Tibial nerve (tissue), 4 donors: ENCODE measurements around the gene UBE2D2. TPM values are rescaled to one million over a fixed set of nuclear protein-coding genes. Genes with fewer than 3 reads are reported as not detected.

Source experiments
- DNase-seq, 2 donors: peaks; one replicate each; pipeline ENCODE4 v3.0.0-alpha.2; 2019; ENCODE audit warnings: low spot score in 2 of 2
- H3K27ac ChIP-seq, 4 donors: fragments of 200-600 bp; sonication (generic) in 3 of 4; one replicate each; pipeline ENCODE4 v1.5.1; 2017 to 2019; ENCODE audit warnings: mild to moderate bottlenecking in 1 of 4
- H3K27me3 ChIP-seq, 2 donors: fragments of 200-600 bp; sonication (generic) in 1 of 2; one replicate each; pipeline versions ENCODE4 v1.5.1 to v1.6.0; 2017 to 2019
- H3K36me3 ChIP-seq, 3 donors: fragments of 200-600 bp; sonication (generic); one replicate each; pipeline ENCODE4 v1.5.1; 2018 to 2019
- H3K4me1 ChIP-seq, 4 donors: fragments of 200-600 bp; sonication (generic) in 3 of 4; one replicate each; pipeline ENCODE4 v1.5.1; 2017 to 2019
- H3K4me3 ChIP-seq, 4 donors: fragments of 200-600 bp; sonication (generic) in 3 of 4; one replicate each; pipeline ENCODE4 v1.5.1; 2017 to 2019; ENCODE audit warnings: mild to moderate bottlenecking in 1 of 4, moderate library complexity in 1 of 4
- H3K9me3 ChIP-seq, 4 donors: fragments of 200-600 bp; sonication (generic) in 3 of 4; one replicate each; pipeline ENCODE4 v1.5.1; 2017 to 2019
- EP300 ChIP-seq, 2 donors: sonication (generic); formaldehyde crosslinking; IDR thresholded peaks; one replicate each; pipeline ENCODE4 v1.6.1; 2017; ENCODE audit warnings: antibody characterized with exemption in 2 of 2, mild to moderate bottlenecking in 1 of 2
- POLR2A ChIP-seq, 2 donors: fragments of 450-650 bp; IDR thresholded peaks; one replicate each; pipeline ENCODE4 v1.6.1; 2017; ENCODE audit warnings: antibody characterized with exemption in 2 of 2, mild to moderate bottlenecking in 2 of 2, moderate library complexity in 2 of 2
- WGBS, 2 donors: methylation state at CpG; one replicate each; pipeline ENCODE4 v1.1.5; 2018; 5-methylcytosine and 5-hydroxymethylcytosine counted together
- total RNA-seq, 4 donors: library from RNA; depleted of rRNA; stranded (reverse); fragments of >200 nt; gene quantifications; one replicate each; pipeline ENCODE4 v1.1.0, GENCODE V29; 2016
- TF ChIP-seq, protein P1 (sequence below), 5 experiments: fragments of 200-600 bp in 3 of 5; fragments of 450-650 bp in 2 of 5; sonication (generic) in 3 of 5; IDR thresholded peaks; one replicate each; pipeline ENCODE4 v1.5.1; 2016 to 2019; ENCODE audit warnings: antibody characterized with exemption in 5 of 5, mild to moderate bottlenecking in 3 of 5, moderate library complexity in 2 of 5

Gene UBE2D2
- total RNA-seq, 4 donors from 2014 or later, result 85.9 to 118 (median 99.7) TPM

DNA sequence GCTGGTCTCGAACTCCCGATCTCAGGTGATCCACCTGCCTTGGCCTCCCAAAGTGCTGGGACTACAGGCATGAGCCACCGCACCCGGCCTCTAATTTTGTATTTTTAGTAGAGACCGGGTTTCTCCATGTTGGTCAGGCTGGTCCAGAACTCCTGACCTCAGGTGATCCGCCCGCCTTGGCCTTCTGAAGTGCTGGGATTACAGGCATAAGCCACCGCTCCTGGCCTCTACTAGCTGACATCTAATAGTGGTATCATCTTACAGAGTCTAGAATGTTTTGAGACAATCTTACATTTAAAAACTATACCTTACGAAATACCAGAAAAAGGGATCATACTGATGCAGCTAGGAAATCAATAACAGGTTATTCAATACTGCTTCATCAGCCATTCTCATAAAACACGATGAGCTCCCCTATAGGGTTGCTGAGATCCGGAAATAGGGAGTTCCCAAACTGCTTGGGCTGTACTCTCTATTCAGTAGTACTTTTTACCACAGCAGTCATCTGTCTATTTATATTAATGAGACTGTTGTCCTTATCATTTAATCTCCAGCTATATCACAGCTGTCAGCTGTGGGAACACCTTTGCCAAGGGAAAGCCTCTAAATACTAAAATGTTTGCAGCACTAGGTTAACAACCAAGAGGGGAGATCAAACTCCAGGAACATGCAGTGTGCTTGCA, 8.1 kb upstream of the UBE2D2 start:
- H3K4me1 ChIP-seq, result no peaks in the 10 kb centered on the region
- DNase-seq, result no peak
- H3K27me3 ChIP-seq, result no peaks in the 10 kb centered on the region
- no peak overlapping the region for H3K4me3 ChIP-seq
- H3K36me3 ChIP-seq, result no peaks in the 10 kb centered on the region
- H3K27ac ChIP-seq, result no peak overlapping the region
- TF ChIP-seq EP300 (IDR thresholded peaks at IDR 0.05) (no peak), POLR2A (IDR thresholded peaks at IDR 0.05) (no peak)
- TF ChIP-seq, protein P1, sequence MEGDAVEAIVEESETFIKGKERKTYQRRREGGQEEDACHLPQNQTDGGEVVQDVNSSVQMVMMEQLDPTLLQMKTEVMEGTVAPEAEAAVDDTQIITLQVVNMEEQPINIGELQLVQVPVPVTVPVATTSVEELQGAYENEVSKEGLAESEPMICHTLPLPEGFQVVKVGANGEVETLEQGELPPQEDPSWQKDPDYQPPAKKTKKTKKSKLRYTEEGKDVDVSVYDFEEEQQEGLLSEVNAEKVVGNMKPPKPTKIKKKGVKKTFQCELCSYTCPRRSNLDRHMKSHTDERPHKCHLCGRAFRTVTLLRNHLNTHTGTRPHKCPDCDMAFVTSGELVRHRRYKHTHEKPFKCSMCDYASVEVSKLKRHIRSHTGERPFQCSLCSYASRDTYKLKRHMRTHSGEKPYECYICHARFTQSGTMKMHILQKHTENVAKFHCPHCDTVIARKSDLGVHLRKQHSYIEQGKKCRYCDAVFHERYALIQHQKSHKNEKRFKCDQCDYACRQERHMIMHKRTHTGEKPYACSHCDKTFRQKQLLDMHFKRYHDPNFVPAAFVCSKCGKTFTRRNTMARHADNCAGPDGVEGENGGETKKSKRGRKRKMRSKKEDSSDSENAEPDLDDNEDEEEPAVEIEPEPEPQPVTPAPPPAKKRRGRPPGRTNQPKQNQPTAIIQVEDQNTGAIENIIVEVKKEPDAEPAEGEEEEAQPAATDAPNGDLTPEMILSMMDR (IDR thresholded peaks at IDR 0.05), result no peak
- H3K9me3 ChIP-seq, result no peaks in the 10 kb centered on the region
- WGBS, 2 donors, result 94 to 96% methylated on average over 11 of the region's 11 CpGs

DNA sequence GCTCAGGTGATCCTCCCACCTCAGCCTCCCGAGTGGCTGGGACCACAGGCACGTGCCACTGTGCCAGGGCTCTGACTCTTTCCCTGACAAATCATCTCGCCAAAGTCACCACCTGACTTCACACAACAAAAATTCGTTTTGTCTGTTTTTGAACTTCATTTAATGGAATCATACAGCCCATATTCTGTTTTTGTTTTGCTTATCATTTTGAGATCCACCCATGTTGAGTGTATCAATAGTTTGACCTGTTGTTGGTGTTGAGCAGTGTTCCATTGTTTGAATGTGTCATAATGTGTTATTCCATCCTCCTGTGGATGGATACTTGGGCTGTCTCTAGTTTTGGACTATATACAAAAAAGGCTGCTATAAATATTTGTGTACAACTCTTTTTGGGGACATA, 6.9 kb upstream of the UBE2D2 start:
- Histone ChIP-seq H3K36me3 (no peaks in the 10 kb centered on the region), H3K9me3 (no peaks in the 10 kb centered on the region), H3K27ac (no peak overlapping the region), H3K4me1 (no peaks in the 10 kb centered on the region), H3K27me3 (no peaks in the 10 kb centered on the region), H3K4me3 (no peak overlapping the region)
- no peak for DNase-seq
- WGBS, 2 donors, result 77 to 87% methylated on average over 4 of the region's 4 CpGs
- TF ChIP-seq, protein P1 (IDR thresholded peaks at IDR 0.05), result no peak

DNA sequence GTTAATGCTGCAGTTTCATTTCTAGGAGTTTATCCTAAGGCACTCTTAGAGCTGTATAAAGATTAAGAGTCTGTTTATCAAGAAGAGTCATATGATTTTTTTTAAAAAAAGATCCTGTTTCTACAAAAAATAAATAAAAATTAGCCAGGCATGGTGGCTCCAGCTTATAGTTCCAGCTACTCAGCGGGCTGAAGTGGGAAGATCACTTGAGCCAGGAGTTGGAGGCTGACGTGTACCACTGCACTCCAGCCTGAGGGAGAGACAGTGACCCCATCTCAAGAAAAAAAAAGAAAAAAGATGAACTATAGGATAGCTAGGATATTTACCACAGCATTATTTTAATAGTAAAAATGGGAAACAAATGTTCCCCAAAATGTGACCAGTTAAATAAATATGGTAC, 3.3 kb upstream of the UBE2D2 start:
- TF ChIP-seq EP300 (IDR thresholded peaks at IDR 0.05) (no peak), POLR2A (IDR thresholded peaks at IDR 0.05) (no peak)
- TF ChIP-seq, protein P1 (IDR thresholded peaks at IDR 0.05), result no peak
- H3K27ac ChIP-seq, result no peak overlapping the region
- DNase-seq, result no peak
- H3K4me1 ChIP-seq, result peaks cover 0 to 13% (median under 1%) of the 10 kb centered on the region in 4 donors
- WGBS, 2 donors, result 50 to 61% methylated on average over 2 of the region's 2 CpGs
- H3K9me3 ChIP-seq, result no peaks in the 10 kb centered on the region
- H3K27me3 ChIP-seq, result no peaks in the 10 kb centered on the region
- H3K4me3 ChIP-seq, result no peak overlapping the region
- H3K36me3 ChIP-seq, result no peaks in the 10 kb centered on the region

DNA sequence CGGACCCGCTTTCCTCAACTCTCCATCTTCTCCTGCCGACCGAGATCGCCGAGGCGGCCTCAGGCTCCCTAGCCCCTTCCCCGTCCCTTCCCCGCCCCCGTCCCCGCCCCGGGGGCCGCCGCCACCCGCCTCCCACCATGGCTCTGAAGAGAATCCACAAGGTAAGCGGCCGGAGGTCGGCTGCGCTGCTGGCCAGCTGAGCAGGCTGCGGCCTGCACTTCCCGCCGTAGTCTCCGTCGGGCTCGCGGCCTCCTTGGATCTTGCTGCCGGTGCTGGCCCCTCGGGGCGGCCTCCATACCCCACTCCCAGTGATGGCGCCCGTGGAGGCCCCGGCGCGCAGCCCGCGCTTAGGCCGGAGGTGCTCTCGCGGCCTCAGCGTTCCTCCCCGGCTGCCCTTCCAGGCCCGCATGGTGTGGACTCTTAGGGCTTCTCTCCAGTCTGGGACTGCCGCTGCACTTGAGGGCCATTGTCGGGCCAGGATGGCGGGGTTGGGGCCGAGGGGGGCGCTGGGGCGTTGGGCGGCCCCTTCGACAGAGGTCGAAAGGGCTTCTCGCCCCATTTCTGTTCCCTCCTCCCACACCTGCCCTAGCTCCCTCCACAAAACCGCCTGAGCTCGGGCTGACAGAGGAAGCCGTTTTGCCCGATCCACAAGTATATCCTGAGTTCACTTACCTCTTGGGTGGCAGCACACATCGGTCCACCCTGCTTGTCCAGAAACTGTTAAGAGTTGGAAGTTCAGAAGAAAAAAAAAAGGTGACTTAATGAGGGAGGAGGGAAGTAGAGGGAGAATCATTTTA, 714 bp downstream of the UBE2D2 start:
- TF ChIP-seq POLR2A (IDR thresholded peaks at IDR 0.05) (no peak), EP300 (IDR thresholded peaks at IDR 0.05) (no peak)
- TF ChIP-seq, protein P1 (IDR thresholded peaks at IDR 0.05), result no peak
- WGBS, 2 donors, result 0% methylated on average over 31 to 52 of the region's 57 CpGs
- Histone ChIP-seq H3K36me3 (no peaks in the 10 kb centered on the region), H3K4me3 (peak overlapping the region; percentile 88 to 99 (median 94)), H3K27ac (peak overlapping the region; percentile 95 to 99 (median 96)), H3K4me1 (peaks cover 0 to 54% (median 35%) of the 10 kb centered on the region in 4 donors), H3K27me3 (no peaks in the 10 kb centered on the region), H3K9me3 (no peaks in the 10 kb centered on the region)
- DNase-seq, result peak in 1 of 2 donors; percentile 5

DNA sequence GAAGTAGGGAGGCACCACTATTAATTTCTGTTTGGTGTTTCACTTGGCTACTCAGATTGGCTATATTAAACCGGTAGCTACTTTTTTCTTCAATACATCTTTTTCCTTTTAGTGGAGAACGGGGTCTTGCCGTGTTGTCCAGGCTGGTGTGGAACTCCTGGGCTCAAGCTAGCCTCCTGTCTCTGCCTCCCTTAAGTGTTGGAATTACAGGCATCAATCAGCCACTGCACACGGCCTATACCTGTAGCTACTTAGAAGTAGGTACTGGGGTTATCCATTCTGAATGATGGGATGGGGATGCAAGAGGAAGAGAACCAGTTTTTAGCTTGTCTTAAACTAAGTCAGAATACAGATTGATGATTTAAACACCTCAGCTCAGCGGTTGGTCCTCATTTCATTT, 1.7 kb downstream of the UBE2D2 start:
- 32 to 40% methylated on average over 5 of the region's 5 CpGs for WGBS, 2 donors
- H3K4me1 ChIP-seq, result peaks cover 0 to 61% (median 35%) of the 10 kb centered on the region in 4 donors
- peak overlapping the region in 3 of 4 donors; percentile 94 to 99 (median 94) for H3K4me3 ChIP-seq
- DNase-seq, result no peak
- peak overlapping the region in 3 of 4 donors; percentile 95 to 99 (median 96) for H3K27ac ChIP-seq
- H3K9me3 ChIP-seq, result no peaks in the 10 kb centered on the region
- no peaks in the 10 kb centered on the region for H3K27me3 ChIP-seq
- no peak for TF ChIP-seq EP300 (IDR thresholded peaks at IDR 0.05)
- no peak for TF ChIP-seq POLR2A (IDR thresholded peaks at IDR 0.05)
- TF ChIP-seq, protein P1 (IDR thresholded peaks at IDR 0.05), result no peak
- no peaks in the 10 kb centered on the region for H3K36me3 ChIP-seq
